Middle frontal gyrus (tissue), 1 donor: Measurements from ENCODE around the gene CRYBG2.
"Not testable (repeated sequence)": the region's sequence is repeated elsewhere in the genome, so short reads cannot be mapped to it uniquely, and the experiment has no call there.

ENCODE experiments used
- DNase-seq: peaks from one replicate; pipeline ENCODE4 v3.0.0-alpha.2; 2015; ENCODE audit warnings: low spot score; ENCODE audit errors: extremely low spot score

Gene CRYBG2

GRCh38 chr1:26349877-26350244 is 4.1 kb downstream of the CRYBG2 start:
- no peak for DNase-seq

- DNase-seq, result no peak
These were observed 4.6 kb downstream of the CRYBG2 start for GRCh38 chr1:26349188-26349876.

DNA sequence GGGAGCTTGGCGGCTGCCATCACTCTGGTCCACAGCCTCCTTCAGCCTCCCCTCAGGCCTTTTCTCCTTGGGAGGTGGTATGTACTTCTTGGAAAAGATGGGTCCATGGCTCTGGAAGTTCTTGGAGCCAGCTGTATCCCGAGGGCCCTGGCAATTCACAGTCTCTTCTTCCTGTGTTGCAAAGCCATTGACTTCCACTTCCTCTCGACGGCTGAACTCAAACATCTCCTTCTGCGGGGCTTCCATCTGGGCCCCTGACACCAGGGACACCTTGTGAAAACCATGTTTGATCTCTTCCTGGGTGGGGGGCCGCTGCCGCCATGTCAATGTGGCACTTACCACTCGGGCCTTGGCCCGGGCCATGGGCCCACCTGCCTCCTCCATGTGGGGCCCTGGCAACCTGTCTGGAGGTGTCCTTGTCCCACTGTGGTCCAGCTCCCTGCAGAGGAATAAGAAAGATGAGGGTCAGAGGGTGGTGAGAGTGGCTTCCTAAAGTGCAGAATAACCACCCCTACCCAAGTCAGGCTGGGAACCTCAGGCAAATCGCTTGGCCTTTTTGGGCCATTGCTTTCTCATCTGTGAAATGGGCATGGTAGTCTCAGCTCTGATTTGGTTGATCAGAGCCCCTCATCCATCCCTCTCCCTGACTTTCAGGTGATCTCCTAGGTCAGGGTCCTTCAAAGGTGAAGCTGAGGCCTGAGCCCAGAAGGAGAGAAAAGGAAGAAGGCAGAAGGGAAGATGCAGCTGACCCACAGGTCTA is 7.5 kb downstream of the CRYBG2 start:
- DNase-seq, result no peak

GRCh38 chr1:26345718-26346117 is 8.2 kb downstream of the CRYBG2 start:
- DNase-seq, result no peak

GRCh38 chr1:26344147-26344920 is 9.6 kb downstream of the CRYBG2 start:
- DNase-seq, result no peak

DNA sequence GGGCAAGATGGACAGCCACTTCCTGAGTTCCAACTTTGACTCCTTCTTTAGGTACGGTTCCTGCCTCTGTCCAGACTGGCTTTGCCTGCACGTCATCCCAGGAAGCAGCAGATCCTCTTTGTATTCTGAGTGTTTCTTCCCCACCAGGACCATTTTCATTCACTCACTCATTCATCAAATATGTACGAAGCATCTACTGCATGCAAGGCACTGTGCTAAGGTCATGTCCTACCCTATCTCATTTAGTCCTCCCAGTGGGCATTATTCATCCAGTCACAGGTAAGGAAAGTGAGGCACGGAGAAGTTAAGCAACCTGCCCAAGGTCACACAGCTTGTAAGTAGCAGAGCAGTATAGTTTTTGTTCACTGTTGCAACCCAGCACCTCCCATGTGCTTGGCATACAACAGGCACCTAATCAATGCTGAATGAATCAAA is 13.9 kb downstream of the CRYBG2 start:
- DNase-seq, result no peak

DNA sequence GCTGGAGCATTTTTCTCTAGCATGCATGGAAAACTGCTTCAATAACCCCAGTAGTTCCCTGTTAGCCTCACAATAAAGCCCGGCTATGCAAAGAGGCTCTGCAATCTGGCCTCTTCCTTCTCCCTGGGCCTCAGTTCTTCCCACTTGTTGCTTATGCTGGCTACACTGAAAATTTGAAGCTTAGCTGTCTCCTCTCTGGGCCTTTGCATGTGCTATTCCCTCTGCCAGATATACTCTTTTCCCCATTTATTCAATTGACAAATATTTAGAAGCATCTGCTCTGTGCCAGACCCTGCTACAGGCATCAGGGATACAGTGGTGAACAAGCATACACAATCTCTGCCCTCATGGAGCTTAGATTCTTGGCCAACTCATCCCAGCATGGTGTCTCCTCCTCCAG is 15.3 kb downstream of the CRYBG2 start:
- no peak for DNase-seq

GRCh38 chr1:26337625-26338024 is 16.3 kb downstream of the CRYBG2 start:
- DNase-seq, result no peak

DNA sequence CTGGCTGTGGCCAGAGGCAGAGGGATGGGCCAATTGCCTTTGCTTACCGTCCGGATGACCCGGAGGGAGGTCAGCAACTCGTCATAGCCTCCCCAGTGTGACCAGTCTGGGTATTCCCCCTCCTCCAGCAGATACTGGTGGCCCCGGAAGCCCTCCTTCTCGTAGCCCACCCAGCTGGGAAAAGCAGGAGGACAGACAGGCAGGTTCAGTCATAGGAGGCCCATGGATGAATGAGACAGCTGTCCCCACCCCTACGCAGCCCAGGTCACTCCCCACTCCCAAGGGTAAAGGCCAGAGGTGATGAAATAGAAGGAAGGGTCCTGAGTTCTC is 16.8 kb downstream of the CRYBG2 start:
- no peak for DNase-seq

- DNase-seq, result no peak
These were observed 17.3 kb downstream of the CRYBG2 start for GRCh38 chr1:26336477-26337205.

GRCh38 chr1:26335774-26336476 is 18.0 kb downstream of the CRYBG2 start:
- no peak for DNase-seq

DNA sequence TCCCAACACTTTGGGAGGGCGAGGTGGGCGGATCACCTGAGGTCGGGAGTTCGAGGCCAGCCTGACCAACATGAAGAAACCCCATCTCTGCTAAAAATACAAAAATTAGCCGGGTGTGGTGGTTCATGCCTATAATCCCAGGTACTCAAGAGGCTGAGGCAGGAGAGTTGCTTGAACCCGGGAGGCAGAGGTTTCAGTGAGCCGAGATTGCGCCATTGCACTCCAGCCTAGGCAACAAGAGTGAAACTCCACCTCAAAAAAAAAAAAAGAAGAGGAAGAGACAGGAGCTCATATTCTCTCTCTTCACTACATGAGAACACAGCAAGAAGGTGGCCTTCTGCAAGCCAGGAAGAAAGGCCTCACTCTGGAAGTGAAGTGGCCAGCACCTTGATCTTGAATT is 20.6 kb downstream of the CRYBG2 start:
- DNase-seq, result not testable (repeated sequence)

DNA sequence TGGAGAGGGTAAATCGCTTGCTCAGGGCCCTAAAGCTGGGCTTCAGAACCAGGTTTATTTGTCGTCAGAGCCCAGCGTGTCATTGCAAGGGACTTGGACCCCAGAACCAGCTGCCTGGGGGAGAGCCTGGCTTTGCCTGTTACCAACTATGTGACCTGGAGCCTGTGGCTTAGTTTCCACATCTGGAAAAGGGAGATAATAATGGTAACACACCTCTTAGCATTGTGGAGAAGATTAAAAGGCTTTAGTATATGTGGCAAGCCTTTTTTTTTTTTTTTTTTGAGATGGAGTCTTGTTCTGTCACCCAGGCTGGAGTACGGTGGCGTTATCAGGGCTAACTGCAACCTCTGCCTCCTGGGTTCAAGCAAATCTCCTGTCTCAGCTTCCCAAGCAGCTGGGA is 23.7 kb downstream of the CRYBG2 start:
- DNase-seq, result no peak

DNA sequence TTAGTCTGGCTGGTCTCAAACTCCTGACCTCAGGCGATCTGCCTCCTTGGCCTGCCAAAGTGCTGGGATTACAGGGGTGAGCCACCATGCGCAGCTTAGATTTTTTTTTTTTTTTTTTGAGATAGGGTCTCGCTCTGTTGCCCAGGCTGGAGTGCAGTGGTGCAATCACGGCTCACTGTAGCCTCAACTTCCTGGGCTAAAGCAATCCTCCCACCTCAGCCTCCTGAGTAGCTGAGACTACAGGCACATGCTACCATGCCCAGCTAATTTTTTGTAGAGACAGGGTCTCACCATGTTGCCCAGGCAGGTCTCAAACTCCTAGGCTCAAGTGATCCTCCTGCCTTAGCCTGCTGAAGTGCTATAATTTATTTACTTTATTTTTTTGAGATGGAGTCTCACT is 24.6 kb downstream of the CRYBG2 start:
- DNase-seq, result not testable (repeated sequence)

DNA sequence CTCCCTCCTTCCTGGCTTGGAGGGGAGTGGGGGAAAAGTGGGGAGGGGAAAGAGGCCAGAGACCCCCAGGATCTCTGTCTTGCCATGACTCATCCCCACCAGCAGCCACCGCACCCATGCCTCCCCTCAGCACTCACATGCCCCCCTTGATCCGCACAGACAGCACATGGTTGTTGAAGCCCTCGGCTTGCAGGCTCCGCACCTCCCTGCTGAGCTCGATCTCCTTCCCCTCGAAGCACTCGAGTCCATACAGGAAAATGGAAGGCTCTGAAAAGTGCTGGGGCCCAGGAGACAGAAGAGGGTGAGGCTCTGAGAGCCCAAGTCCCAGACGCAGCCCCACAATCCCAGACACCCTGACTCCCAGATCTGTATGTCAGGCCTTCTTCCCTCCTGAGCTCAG is 25.3 kb downstream of the CRYBG2 start:
- no peak for DNase-seq

- DNase-seq, result no peak
These were observed 26.0 kb downstream of the CRYBG2 start for GRCh38 chr1:26327956-26328362.

DNA sequence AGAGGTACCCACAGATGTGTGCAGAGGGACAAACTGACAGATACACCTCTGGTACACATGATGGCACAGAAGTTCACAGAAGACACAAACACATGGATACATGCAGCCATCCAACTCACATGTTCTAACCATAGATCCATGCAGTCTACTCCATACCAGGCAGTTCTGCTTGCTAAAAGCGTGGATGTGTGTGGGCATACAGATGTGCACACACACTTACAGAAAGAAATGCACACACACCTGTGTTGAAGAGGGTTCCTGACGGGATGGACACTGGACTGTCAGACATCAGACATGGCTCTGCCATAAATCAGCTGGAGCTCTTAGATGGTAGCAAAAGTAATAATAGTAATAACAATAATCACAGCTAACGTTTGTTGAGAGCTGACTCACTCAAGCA is 29.4 kb downstream of the CRYBG2 start:
- DNase-seq, result no peak

GRCh38 chr1:26323382-26323781 is 30.5 kb downstream of the CRYBG2 start:
- DNase-seq, result no peak

GRCh38 chr1:26322042-26322331 is 31.9 kb downstream of the CRYBG2 start:
- DNase-seq, result no peak

DNA sequence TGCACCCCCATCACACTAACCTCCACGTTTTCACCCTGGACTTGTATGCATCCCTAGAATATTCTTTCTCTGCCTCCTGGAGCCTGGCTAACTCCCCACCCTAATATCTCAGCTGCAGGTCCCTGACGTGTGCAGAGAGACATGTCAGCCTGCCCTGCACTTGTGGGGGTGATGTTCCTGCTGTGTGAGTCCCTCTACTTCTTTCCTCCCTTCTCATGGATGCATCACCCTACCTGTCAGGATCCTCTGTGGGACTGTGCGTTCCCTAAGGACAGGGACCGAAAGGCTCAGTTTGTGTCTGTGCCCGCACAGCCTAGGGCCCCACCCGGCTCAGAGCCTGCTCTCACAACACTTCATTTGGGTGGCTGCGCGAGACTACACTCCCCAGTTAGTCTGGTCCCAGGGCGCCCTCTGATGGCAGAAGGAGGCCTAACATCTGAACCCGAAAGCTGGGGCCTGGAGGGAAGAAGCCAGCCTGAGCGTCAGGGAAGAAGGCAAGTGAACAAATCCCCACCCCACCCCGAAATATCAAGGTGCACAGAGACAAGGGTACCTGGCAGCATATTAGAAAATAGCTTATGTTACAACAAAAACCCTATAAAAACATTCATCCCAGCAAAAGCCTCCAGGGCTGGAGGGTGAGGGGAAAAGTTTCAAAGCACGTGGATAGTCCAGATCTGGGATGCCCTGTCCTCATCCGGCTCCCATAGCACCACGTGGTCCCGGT is 32.5 kb downstream of the CRYBG2 start:
- peak; percentile 90 for DNase-seq

DNA sequence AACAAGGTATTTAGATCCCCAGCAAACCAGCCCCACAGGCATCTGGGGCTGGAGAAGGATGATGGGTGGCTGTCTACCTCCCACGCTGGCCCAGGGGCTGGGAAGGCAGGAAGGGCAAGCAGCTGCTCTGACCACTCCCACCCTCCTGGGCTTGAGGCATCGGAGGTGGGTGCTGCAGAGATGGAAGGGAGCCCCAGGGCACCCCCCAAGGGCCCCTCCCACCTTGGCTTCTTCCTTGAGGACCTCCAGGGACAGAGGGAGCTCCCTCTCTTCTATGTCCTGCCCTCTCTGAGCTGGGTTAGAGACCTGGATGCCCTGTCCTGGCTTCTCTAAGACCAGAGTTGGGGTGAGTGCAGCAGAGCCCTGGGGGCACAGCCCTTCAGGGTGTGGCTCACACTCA is 33.0 kb downstream of the CRYBG2 start:
- no peak for DNase-seq
